SK-N-SH treated with all-trans-retinoic acid at 6 μM for 48 hours (cell line): ENCODE results near the gene TCF12.

Experiments
- PPARA ChIP-seq: fragments of 250-450 bp; sonication (Bioruptor Pico); IDR thresholded peaks from 2 replicates; pipeline ENCODE4 v1.5.0; 2020; ENCODE audit warnings: mild to moderate bottlenecking, borderline replicate concordance
- RARB ChIP-seq: fragments of 250-450 bp; sonication (Bioruptor Pico); IDR thresholded peaks from 2 replicates; pipeline ENCODE4 v1.8.0; 2021; ENCODE audit warnings: mild to moderate bottlenecking, moderate library complexity
- TCF4 ChIP-seq: fragments of 250-450 bp; sonication (Bioruptor Pico); IDR thresholded peaks from 2 replicates; pipeline ENCODE4 v1.8.0; 2021; ENCODE audit warnings: mild to moderate bottlenecking, moderate library complexity, borderline replicate concordance
- TF ChIP-seq, protein P1 (sequence below): fragments of 250-450 bp; sonication (Bioruptor Pico); IDR thresholded peaks from 2 replicates; pipeline ENCODE4 v1.8.0; 2020; ENCODE audit warnings: mild to moderate bottlenecking, moderate library complexity, borderline replicate concordance

DNA sequence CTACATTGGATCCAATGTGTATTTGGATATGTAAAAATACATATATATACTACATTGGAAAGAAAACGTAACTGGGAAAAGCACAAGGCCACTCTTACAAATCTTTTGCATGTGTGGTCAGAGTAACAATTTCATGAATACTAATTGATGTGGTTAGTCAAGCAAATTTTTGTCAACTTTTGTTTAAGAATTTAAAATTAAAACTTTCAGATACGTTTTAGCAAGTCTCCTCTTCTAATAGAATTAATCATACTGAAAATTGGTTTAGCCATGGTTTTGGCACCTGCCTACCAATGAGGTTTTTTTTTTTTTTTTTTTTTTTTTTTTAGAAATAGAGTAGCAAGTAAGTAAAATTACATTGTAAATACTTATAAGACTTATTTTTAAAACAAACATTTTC lies 304.9 kb downstream of the TCF12 start:
- TF ChIP-seq PPARA (no peak), TCF4 (CRISPR knock-in tag) (no peak), RARB (CRISPR knock-in tag) (no peak)
- TF ChIP-seq, protein P1, sequence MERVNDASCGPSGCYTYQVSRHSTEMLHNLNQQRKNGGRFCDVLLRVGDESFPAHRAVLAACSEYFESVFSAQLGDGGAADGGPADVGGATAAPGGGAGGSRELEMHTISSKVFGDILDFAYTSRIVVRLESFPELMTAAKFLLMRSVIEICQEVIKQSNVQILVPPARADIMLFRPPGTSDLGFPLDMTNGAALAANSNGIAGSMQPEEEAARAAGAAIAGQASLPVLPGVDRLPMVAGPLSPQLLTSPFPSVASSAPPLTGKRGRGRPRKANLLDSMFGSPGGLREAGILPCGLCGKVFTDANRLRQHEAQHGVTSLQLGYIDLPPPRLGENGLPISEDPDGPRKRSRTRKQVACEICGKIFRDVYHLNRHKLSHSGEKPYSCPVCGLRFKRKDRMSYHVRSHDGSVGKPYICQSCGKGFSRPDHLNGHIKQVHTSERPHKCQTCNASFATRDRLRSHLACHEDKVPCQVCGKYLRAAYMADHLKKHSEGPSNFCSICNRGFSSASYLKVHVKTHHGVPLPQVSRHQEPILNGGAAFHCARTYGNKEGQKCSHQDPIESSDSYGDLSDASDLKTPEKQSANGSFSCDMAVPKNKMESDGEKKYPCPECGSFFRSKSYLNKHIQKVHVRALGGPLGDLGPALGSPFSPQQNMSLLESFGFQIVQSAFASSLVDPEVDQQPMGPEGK (CRISPR knock-in tag) = no peak
